ENCODE data around the gene ZNF813. TPM values are rescaled to one million over a fixed set of nuclear protein-coding genes. Genes with fewer than 3 reads are reported as not detected.
A peak's percentile ranks its signal among the peaks of the same experiment; 100 is the strongest.

ZNF813 gene
- total RNA-seq, 2 donors from 2014 or later: 1.5 TPM

DNA sequence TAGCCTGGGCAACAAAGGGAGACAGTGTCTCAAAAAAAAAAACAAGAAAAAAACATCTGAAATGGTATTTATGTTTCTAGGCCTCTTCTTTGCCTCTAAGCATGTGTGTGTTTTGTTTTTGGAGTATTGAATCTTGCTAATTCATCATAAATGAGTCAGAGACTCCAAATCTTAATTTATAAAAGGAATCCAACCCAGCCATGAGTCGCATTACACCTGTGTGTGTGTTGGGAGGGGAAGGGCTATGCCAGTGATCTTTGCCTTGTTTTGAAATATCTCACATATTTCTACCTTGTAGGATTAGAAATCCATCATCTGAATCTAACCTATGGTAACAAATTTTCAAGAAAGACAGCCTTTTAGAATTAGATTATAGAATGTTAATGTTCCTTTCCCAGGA, 74.4 kb downstream of the ZNF813 start:
- no peak for ATAC-seq
- intact Hi-C loops (cut with DNase I): no loop called here
- DNase-seq: no peak

DNA sequence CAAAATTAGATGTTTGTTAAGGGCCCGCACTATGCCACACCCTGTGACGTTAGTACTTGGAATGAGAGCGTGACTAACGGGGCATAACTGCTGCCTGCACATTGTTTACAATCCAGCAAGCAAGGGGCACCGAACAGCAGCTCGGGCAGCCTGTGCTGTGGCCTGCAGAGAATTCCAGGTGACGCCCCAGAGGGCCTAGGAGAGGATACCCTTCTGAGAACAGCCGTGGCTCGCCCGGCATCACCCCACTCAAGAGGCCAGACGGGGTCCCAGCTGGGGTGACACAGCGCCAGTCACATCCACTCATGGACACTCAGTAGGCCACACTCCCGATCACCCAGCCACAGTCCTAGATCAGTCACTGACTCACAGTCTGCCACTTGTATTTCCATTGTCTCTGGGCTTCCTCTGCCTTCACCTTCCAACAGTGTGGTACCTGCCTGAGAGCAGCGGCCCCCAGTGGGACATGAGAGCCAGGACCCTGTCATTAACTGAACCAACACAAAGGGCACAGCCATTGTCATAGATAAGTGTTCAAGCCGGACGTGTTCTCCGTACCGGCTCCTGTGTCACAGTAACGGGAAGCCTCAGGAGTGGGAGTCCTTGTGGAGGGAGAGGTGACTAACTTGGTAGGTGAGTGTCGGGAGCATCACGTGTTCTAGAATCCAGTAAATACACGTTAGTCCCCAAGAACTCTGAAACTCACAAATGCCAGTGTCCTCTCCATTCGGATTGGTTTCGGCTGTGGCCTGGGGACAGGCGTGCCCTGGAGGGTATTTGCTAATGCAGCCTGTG, 77.9 kb downstream of the ZNF813 start:
- DNase-seq (no peak), ATAC-seq (peak in 1 of 2 donors; percentile 19)
- intact Hi-C loops (cut with DNase I): no loop called here

Other genes with a start within 250 kb of the ZNF813 start
- gene ZNF677, start 212.9 kb upstream of the ZNF813 start, total RNA-seq: 10 to 100 TPM; 22.2 to 24.2 TPM
- not detected for gene VN1R2, start 209.4 kb upstream of the ZNF813 start, total RNA-seq
- not detected for gene VN1R4, start 200.0 kb upstream of the ZNF813 start, total RNA-seq
- 1 to 10 TPM; 4.6 TPM for gene ZNF845, start 134.0 kb upstream of the ZNF813 start, total RNA-seq
- 1 to 10 TPM; 5.9 to 6.9 TPM for gene ZNF525, start 102.0 kb upstream of the ZNF813 start, total RNA-seq
- 1 to 10 TPM; 4.9 to 5.9 TPM for gene ZNF765, start 72.6 kb upstream of the ZNF813 start, total RNA-seq
- 1 to 10 TPM; 4.9 to 5.4 TPM for gene ZNF761, start 35.7 kb upstream of the ZNF813 start, total RNA-seq
- 10 to 100 TPM; 10.4 to 36.1 TPM for gene ZNF331, start 70.4 kb downstream of the ZNF813 start, total RNA-seq
- gene DPRX, start 164.3 kb downstream of the ZNF813 start, total RNA-seq: not detected